GM03348 (cell line): ENCODE data around the gene ECEL1.
A peak's percentile ranks its signal among the peaks of the same experiment; 100 is the strongest.
"Not testable (repeated sequence)": the region's sequence is repeated elsewhere in the genome, so short reads cannot be mapped to it uniquely, and the experiment has no call there.

ENCODE experiments used
- DNase-seq: peaks from one replicate; pipeline ENCODE4 v3.0.0; 2012; ENCODE audit warnings: low spot score

The ECEL1 gene

DNA sequence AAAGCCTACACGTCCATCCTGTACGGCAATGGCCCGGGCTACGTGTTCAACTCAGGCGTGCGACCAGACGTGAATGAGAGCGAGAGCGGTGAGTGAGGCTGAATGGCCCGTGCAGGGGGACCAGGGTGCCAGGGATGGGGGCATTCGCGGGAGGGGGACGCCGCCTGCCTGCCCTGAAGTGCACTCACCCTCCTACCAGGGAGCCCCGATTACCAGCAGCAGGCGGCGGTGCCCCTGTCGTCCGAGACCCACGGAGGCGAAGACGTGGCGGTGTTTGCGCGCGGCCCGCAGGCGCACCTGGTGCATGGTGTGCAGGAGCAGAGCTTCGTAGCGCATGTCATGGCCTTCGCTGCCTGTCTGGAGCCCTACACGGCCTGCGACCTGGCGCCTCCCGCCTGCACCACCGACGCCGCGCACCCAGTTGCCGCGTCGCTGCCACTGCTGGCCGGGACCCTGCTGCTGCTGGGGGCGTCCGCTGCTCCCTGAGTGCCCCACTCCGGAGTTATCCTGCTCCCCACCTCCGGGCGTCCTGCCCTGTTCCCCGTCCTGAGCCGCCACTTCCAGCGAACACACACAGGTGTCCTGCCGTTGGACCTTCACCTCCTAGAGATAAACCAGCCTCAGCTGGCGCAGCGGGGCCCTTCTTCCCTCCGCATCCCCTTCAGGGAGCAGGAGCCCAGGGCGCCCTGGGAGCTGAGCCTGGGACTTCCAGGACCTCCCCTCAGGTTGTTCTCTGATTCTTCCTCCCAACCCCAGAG lies 28.8 kb downstream of the ECEL1 start:
- DNase-seq, result no peak

DNA sequence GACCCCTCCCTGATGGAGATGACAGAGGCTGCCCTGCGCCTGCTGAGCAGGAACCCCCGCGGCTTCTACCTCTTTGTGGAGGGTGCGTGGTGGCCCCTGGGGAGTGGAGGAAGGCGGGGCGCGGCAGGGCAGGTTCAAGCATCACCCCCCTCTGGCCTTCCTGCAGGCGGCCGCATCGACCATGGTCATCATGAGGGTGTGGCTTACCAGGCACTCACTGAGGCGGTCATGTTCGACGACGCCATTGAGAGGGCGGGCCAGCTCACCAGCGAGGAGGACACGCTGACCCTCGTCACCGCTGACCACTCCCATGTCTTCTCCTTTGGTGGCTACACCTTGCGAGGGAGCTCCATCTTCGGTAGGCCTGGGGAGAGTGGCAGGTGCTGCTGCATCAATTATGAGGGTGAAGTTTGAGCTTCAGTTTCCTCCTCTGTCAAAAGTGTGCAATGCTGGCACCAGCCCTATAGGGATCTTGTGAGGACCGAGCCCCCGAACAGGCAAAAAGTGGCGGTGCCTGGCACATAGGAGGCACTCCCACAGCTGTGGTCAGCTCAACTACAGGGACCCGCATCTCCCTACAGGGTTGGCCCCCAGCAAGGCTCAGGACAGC lies 29.5 kb downstream of the ECEL1 start:
- no peak for DNase-seq

DNA sequence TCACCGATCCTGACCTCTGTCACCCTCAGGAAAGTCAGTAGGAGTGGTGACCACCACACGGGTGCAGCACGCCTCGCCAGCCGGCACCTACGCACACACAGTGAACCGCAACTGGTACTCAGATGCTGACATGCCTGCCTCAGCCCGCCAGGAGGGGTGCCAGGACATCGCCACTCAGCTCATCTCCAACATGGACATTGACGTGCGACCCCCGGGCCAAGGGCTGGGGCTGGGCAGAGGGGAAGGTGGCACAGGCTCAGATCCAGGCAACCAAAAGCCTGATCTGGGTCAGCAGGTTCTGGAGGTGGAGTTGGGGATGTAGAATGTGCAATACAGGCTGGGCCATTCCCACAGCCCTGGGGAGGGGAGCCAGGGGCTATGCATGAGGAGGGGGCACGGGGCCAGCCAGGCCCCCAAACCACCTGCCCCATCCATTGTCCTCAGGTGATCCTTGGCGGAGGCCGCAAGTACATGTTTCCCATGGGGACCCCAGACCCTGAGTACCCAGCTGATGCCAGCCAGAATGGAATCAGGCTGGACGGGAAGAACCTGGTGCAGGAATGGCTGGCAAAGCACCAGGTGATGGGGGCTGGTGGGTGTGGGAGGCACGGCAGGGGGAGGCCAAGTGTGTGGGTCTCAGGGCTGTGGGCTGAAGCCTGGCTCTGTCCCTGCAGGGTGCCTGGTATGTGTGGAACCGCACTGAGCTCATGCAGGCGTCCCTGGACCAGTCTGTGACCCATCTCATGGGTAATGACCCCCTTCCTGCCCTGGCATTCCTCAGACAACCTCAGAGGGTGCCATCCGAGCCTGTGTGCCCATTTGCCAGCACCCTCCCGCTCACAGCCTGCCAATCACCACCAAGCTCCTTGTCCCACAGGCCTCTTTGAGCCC lies 30.3 kb downstream of the ECEL1 start:
- DNase-seq, result no peak

DNA sequence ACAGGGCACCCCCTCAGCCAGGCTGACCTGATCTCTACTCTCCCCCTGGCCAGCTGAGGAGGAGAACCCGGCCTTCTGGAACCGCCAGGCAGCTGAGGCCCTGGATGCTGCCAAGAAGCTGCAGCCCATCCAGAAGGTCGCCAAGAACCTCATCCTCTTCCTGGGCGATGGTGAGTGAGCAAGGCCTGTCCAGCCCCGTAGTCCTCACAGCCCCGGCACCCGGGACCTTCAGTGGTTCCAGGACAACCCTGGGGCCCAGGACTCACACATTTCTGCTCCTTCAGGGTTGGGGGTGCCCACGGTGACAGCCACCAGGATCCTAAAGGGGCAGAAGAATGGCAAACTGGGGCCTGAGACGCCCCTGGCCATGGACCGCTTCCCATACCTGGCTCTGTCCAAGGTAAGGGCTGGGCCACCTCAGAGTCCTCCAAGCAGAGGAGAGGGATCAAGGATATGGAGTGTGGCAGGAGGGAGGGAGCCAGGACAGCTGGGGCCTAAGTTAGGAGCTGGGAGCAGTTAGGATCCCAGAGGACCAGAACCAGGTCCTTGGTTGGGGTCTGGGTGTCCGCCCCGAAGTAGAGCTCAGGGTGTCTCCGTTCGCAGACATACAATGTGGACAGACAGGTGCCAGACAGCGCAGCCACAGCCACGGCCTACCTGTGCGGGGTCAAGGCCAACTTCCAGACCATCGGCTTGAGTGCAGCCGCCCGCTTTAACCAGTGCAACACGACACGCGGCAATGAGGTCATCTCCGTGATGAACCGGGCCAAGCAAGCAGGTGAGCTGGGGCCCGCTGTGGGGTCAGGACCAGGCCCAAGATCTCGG lies 31.1 kb downstream of the ECEL1 start:
- no peak for DNase-seq

DNA sequence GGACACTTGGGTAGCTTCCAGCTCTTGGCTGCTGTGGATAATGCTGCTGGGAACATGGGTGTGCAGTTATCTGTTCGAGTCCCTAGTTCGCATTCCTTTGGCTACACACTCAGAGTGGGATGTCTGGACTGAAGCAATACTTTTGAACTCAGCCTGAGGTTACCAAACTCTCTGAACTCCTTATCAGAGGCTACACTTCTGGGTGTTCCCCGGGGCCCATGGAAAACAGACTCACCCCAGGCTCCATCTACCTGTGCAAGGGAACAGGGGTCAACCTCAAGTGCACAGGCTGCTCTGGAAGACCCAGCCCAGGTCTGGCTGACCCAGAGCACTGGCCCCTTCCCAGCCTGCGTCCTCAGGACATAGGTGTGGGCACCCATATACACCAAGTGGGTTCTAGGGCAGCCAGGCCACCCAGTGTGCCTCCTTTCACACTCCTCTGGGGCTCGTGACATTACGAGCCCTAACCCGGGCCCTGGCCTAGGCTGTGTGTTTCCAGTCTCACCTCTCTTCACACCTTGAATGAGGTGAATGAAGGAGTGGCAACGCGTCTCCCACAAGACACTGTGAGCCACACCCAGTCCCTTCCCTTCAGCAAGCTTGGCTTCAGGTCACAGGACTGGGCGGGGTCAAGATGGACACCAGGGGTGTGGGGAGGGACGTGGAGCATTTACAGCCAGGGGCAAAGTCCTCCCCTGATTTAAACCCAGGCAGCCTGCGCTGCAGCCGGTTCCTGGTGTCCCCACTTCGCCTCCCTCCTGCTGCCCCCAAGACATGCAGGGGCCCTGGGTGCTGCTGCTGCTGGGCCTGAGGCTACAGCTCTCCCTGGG lies 32.0 kb downstream of the ECEL1 start, which contains the start of gene ALPI:
Gene ALPI, plus strand, starts transcription at position 728 of the 830 bp plus-strand sequence. Its CDS starts 47 bp downstream, at position 775.
- DNase-seq, result no peak

DNA sequence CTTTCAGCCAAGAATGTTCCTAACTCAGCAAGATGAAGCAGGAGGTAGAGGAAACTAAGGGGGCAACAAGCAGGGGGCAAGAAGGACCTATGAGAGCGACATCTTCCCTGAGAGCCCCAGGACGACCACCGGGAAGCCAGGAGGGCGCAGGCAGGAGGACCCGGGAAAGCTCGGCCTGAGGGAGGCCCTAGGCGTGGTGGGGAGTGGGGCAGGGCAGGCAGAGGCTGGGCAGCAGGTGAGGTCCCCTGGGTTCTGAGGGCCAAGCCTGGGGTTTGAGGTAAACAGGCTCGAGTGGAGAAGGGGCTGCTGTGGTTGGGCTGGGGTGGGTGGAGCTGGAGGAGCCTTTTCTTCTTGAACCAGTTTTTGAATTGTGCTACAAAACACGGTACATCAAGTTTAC lies 33.0 kb downstream of the ECEL1 start:
- DNase-seq, result no peak

DNA sequence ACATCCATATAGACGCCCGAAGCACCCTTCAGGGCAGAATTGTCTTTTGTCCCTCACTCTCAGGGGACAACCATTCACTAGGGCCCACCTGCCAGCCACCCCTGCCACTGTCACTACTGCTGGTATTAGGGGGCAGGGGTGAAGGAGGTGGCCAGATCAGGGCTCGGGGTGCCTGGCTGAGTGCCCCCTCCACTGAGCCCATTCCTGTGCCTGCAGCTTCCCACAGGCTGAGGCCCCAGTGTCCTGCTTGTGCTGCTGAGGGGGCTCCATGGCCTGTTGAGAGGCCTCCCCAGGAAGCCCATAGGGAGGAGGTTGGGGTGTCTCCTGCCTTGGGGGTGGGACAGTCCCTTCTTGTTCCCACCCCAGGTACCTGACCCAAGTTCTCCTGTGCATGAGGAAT lies 36.0 kb downstream of the ECEL1 start:
- not testable (repeated sequence) for DNase-seq

DNA sequence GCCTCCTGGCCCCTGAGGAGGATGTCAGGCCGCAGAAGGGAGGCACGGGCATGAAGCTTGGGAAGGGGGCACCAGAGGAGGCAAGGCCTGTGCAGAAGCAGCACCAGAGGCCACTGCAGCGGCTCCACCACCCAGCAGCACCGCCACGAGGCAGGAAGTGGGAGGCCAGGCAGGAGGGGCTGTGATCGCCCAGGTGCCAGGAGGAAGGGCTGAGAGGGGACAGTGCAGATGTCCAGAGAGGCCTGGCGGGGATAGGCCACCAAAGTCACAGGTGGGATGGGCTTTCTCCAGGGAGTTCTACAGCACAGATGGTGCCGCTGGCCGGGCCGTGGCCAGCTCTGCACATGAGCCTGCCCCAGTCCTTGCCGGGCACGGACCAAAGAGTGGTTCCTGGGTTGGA lies 37.7 kb downstream of the ECEL1 start:
- no peak for DNase-seq

DNA sequence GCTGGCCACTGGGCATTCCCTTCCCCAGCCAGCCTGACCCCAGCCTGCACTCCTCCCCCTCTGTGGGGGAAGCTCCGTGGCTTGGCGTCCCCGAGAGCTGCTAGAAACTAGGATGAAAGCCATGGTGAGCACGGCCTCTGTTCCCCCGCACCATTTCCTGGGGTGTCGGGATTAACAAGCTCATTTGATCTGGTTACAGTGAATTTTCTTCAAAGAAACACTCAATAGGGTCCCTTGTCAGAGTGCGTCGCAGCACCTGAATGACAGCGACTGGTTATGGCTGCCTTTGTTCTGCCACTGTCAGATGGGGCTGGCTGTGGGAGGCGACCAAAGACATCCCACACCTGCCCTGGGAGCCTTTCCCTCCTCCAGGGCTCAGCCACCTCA lies 39.3 kb downstream of the ECEL1 start:
- DNase-seq, result no peak

DNA sequence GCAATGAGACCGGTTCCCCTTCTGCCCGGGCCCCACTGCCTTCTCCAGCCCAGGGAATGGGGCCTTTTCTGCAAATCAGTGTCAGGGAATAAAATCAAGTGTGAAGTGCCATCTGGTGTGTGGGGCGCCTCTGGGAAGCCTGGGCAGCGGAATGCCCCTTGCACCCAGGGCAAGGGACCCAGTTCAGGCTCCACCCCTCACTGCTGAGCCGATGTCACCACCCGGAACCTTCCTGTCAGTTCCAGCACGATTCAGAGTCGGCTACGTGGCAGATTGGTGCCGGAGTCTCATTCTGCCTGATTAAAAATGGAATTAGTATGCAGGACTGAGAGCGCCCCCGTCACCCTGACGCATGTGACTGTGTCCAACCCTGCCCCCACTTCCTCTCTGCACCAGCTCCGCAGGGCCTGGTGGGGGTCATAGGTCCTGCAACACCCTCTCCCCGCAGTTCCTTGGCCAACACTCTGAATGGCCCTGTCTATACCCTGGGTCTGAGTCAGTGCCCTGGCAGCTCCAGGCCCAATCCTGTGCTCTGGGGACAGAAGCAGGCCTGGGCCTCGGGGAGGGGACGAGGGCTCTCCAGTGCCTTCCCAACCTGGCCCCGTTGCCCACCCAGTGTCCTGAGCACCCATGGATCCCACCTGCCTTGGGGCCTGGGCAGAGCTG lies 39.9 kb downstream of the ECEL1 start:
- DNase-seq, result no peak

DNA sequence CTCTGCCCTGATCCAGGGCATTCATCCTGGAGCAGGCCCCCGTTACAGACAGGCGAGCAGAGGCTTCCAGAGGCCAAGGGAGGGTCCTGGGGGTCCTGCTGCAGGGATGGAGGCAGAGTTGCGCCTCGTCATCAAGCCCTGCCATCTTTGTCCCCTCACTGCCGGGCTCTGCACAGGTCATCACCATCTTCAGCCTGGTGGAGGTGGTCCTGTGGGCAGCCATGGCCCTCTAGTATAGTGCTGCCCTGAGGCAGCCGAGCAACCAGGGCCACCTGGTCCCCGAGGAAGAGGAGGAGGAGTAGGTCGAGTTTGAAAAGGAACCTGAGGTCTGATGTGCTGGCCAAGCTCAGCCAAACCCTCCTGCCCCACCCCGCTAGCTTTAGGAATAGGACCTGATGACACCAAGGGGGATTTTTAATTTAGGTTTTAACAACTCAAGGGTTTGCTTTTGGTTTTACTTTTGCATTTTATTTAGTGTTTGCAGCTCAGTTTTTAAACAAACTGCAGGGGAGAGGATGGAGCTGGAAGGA lies 40.5 kb downstream of the ECEL1 start:
- DNase-seq, result no peak

DNA sequence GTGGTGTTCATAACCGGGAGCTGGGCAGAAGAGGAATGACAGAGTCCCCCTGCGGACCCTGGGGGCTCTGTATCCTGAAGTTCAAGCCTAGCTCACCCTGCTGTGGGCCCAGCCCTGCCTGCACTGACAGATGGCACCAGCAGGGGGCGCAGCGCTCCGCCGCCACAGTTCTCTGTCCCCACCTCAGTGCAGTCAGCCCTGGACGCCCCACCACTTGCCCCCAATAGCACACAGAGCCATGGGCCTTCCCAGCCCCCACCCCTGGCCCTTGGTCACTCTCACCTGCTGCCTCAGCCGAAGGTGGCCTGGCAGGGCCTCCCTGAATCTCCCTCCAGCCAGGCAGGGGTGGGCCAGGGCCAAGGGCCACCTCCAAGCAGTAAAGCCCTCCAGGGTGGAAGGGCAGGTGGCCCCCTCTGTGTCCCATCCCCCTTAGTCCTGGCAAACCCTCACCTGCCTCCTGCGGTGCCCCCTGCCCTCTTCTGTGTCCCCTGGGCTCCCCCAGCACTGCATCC lies 41.3 kb downstream of the ECEL1 start:
- not testable (repeated sequence) for DNase-seq

DNA sequence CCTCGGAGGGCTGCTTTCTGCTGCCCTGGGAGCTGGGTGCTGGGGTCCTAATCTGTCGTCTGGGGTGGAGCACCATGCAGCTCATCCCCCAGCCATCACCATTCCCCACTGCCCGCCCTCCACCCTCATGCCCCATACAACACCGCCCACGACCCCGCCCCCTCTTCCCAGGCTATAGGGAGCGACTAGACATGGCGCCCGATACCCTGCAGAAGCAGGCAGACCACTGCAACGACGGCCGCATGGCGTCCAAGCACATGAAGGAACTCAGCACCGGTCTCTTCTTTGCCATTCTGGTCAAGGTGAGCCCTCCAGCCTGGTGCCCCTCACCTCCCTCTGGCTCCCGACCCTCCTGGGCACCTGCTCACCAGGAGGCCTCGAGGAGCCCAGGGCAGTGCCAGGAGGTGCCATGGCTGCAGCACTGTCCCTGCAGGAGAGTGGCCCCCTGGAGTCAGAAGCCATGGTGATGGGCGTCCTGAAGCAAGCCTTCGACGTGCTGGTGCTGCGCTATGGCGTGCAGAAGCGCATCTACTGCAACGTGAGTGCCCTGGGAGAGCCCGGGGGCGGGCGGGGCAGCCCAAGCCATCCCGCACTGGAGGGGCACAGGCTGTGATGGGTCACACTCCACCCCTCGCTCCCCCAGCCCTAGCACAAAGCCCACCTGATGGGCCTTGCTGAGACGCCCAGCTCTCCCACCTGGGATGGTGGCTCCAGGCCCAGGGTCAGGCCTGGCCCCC lies 42.3 kb downstream of the ECEL1 start:
- not testable (repeated sequence) for DNase-seq

DNA sequence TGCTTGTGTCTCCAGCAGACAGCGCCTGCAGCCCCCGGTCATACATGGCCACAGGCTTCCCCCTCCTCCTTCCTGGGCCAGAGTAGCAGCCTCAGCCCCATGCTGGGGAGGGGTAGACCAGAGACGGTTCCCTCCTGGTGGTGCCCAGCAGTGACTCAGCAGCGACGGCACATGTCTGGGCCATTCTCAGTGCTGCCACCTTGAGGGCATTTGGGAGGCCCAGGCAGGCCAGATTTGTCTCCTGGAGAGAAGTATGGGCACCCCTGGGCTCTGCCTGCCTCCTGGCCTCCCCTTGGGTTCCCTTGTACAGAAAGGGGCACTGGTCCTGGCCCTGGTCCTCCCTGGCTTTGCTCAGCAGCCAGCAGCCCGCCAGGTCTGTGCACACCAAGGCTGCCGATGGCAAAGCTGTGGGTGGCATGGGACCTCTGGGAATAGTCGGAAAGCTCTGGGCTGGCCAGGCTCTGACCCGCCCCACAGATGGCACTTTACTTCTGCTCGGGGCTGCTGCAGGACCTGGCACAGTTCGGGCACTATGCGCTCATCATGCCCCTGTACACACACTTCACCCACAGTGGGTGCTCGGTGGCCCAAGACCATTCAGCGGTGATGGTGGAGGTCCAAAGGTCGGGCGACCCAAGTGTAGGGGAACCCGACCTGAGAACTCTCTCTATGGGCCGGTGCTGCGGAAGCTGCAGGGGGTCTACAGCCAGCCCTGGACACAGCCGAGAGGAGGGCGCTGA lies 43.1 kb downstream of the ECEL1 start:
- DNase-seq, result peak; percentile 81

DNA sequence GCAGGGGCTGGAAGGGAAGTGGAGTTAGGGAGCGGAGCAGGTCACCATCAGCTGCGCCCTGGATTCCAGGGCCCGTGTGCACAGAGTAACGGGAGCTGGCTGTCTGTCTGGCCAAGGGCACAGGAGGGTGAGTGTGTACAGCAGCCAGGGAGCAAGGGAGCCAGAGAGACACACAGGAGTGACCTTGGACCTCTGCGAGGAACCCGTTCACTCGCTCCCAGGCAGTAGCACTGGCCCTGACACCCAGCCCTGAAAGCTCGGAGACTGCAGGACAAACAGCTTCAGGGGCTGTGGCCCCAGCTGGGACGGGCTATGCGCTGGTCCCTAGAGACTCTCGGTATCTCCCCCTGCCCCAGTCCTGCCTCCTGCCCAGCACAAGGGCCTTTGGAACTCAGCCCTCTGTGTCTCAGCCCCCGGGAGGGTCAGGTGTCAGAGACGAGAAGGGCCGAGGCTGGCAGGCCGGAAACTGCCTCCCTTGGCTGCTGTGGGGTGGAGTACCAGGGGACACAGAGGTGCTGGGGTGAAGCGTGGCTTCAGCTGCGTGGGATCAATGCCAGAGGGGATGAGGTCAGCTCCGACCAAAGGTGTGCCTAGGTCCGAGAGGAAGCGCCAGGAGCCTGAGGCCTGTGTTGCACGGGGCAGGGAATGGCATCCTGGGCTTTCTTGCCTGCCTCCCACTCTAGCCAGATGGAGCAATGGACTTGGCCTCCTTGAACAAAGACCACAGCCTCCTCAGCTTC lies 43.8 kb downstream of the ECEL1 start:
- peak; percentile 10 for DNase-seq

DNA sequence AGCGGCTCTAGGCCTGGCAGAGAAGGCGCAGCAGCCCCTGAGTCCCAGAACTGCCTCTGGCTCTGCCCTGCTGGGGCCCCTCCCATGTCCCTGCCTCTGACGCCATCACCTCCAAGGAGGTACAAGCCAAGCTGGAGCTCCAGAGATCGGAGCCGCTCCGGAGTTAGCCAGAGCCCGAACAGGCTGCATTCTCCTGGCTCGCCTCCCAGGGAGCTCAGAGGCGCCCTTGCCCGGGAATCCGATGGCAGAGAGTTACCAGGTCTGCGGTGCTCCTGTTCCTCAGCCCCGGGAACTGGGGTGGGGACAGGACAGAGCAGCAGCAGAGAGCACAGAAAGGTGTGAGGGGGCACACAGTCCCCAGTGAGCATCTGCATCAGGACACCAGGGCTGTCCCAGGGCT lies 44.6 kb downstream of the ECEL1 start:
- DNase-seq, result not testable (repeated sequence)

DNA sequence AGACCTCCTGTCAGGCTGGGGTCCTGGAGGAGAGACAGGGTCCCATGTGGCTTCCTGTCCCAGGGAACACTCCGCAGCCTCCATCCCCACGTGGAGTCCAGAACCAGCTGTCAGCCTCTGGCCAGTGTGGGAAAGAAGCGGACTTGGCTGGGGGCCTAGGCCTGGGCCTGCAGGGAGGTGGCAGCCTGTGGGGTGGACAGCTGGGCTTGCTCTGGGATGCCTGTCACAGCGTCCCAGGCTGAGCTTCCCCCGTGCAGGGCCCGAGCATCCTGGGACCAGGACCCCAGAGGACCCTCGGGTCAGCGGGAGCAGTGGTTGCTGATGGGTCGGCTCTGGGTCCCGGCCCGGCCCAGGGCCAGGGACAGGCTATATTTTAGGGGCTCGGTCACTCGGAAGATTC lies 45.2 kb downstream of the ECEL1 start:
- DNase-seq, result not testable (repeated sequence)

DNA sequence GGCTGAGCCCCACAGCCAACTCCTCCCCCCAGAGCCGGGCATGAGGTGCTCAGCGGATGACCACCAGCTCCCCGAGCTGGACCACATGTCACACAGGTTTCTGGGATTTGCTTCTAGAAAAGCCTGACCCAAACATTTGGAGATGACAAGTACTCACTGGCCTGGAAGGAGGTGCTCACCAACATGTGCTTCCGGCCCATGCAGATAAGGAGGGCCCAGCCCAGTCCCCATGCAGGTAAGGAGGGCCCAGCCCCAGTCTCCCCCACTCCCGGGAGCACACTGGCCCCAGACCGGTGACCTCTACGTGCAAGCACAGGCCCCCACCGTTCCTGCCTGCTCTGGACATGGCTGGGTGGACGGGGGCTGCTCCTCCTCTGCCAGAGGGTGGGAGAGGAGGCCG lies 45.7 kb downstream of the ECEL1 start:
- DNase-seq, result not testable (repeated sequence)
